ENCODE data around the gene GNL2.
"Not testable (repeated sequence)": the region's sequence is repeated elsewhere in the genome, so short reads cannot be mapped to it uniquely, and the experiment has no call there.

The GNL2 gene

GRCh38 chr1:37519613-37520012, 76.1 kb downstream of the GNL2 start:
- TF ChIP-seq CTCF (IDR thresholded peaks at IDR 0.05; ENCODE audit: low read depth, low read length) = no peak
- DNase-seq (ENCODE audit: extremely low read depth, low read depth) = no peak

- not testable (repeated sequence) for DNase-seq (ENCODE audit: extremely low read depth, low read depth)
These were observed 76.8 kb downstream of the GNL2 start for GRCh38 chr1:37518929-37519328.

GRCh38 chr1:37518241-37518640, 77.5 kb downstream of the GNL2 start:
- not testable (repeated sequence) for DNase-seq (ENCODE audit: extremely low read depth, low read depth)

- no peak for DNase-seq (ENCODE audit: extremely low read depth, low read depth)
- TF ChIP-seq CTCF (IDR thresholded peaks at IDR 0.05; ENCODE audit: low read depth, low read length) = no peak
These were observed 78.2 kb downstream of the GNL2 start for GRCh38 chr1:37517569-37517968.

Data from AG09319 (cell line).